ENCODE data around the gene PLA2G2F.

PLA2G2F gene

DNA sequence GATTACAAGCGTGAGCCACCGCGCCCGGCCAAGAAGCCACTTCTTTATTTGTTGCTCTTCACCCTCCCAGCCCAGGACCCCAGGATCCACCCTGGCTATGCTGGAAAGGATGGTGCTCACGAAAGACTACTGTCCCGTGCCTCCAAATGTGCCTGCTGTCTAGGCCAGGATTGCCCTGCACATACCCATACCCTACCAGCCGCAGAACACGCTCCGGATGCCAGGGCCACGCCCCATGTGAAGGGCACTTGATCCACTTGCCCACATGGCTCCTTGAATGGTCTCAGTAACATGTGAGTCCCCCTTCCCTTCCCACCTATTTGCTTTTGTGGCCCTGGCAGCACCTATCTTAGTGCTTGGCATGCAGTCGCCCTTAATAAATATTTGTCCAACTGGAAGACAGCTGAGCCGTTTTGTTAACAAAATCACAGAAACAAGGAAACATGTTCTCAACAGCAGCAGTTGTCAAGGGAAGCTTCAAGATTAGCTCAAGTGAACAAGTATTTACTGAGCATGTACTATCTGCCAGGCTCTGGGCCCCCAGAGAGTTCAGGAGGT lies 33.0 kb downstream of the PLA2G2F start:
- DNase-seq (ENCODE audit: low read depth) = no peak

DNA sequence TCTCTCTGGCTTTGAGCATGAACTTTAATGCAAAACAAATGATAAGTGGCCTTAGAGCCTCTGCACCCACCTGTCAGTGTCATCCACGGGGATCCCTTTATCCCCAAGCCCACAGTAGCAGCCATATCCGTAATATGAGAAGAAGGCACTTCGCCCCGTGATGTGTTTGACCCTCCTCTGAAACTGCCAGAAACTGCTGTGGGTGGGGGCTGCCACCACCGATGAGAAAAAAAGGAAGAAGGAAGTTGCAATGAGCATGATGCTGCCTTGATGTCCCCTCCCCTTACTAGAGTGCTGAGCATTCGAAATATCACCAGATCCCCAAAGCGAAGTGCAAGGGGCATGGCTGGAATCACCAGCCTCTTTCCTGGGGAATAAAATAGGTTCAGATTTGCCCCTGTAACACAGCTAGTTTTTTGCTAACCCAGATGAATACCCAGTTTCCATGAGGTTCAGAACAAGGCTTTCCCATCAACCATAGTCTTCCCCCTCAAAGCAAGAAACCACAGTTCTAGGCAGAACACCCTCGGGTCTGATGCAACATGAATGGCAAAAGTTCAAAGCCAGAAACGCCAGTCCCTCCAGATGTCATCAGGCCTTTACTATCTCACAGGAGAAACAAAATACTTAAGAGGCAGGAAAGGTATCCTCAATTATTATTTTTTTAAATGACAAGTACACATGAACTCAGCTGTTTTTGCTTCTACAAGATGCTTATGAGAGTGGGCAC lies 36.0 kb downstream of the PLA2G2F start:
- DNase-seq (ENCODE audit: low read depth) = no peak

DNA sequence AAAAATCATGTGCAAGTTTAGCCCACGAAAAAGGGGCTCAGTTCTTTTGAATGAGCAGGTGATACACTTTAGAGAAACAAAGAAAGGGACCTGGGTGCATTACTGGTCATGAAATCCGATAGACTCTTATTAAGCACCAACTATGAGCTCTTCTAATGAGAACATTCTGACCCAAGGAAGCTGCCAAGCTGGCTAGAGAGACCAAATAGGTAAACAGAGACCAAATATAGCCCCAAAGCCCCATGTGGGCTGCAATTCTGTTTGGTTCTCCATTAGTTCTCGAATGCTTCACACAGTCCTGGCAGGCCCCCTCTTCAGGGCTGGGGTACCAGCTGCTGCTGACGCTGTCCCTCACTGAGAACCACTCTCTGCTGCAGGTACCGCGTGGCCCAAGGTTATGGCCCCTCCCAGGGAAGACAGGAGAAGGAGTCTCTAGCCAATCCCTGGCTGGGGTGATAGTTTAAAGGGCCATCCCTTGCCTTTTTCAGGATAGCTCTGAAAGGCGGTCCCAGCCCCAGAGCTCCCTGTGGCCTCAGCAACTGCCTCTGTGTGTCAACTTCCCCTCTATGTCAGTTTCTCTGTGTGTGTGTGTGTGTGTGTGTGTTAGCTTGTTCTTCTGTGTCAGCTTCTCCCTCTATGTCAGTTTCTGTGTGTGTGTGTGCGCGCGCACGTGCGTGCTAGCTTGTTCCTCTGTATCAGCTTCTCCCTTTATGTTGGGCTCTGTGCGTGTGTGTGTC lies 39.7 kb downstream of the PLA2G2F start:
- DNase-seq (ENCODE audit: low read depth) = no peak

DNA sequence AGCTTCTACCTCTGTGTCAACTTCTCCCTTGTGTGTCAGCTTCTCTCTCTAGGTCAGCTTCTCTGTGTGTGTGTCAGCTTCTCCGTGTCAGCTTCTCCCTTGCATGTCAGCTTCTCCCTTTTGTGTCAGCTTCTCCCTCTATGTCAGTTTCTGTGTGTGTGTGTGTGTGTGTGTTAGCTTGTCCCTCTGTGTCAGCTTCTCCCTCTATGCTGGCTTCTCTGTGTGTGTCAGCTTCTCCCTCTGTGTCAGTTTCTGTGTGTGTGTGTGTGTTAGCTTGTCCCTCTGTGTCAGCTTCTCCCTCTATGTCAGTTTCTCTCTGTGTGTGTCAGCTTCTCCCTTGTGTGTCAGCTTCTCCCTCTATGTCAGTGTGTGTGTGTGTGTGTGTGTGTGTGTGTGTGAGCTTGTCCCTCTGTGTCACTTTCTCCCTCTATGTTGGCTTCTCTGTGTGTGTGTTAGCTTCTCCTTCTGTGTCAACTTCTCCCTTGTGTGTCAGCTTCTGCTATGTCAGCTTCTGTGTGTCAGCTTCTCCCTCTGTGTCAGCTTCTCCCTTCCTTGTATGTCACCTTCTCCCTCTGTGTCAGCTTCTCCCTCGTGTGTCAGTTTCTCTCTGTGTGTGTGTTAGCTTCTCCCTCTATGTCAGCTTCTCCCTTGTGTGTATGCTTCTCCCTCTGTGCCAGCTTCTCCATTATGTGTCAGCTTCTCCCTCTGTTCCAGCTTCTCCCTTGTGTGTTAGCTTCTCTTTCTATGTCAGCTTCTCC lies 40.4 kb downstream of the PLA2G2F start:
- DNase-seq (ENCODE audit: low read depth) = no peak

DNA sequence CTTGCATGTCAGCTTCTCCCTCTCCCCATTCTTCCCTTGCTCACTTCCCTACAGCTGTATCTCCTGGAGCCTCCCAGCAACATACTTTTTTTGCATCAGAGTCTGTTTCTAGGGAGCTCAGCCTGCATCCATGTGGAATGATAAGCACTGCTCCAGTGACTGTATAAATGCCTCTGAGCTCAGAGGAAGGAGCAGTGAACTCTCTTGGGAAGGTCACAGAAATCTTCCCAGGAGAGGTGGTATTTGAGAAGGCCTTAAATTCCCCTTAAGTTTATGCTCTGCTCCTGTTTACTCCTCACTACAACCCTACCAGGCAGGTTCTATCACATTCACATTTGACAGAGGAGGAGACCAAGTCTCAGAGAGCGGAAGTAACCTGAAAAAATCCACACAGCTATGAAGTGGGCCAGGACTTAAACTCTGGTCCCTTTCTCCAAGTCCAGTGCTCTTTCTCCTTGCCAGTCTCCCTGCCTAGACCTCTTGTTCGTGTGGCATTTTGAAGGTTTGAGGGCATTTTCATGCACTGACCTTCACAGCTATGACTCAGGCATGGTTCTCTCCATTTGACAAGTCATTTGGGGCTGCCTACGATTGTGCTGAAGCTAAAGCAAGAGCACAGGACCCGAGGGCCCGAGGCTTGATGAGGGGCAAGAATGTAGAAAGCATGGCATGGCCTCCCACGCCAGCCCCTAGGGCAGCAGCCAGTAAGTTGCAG lies 41.2 kb downstream of the PLA2G2F start:
- no peak for DNase-seq (ENCODE audit: low read depth)

DNA sequence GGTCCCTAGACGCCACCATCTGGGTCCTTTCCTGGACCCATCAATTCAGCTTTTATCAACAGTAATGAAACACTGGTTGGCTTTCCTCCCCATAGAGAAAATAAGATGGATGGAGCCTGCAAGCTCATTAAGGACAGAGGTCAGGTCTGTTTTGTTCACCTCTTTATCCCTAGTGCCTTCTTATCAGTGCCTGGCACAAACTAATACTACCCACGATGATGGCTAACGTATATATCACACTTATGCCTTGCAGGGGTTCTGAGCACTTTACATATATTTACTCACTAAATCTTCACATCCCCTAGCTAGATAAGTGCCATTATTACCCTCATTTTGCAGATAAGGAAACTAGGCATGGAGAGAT lies 41.7 kb downstream of the PLA2G2F start:
- DNase-seq (ENCODE audit: low read depth) = no peak

DNA sequence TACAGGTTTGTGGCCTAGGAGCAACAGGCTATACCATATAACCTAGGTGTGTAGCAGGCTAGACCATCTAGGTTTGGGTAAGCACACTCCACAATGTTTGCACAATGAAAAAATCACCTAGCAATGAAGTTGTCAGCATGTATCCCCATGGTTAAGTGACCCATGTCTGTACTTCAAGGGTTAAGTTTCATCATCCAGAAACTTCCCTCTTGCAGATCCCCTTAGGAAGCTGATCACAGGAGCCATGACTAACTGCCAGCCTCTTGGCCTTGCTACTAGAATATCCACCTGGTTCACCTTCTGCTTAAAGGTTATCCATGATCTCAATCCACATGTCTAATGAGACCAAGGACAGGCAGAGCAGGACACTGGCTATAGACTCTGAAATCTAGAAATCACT lies 43.3 kb downstream of the PLA2G2F start:
- no peak for DNase-seq (ENCODE audit: low read depth)

DNA sequence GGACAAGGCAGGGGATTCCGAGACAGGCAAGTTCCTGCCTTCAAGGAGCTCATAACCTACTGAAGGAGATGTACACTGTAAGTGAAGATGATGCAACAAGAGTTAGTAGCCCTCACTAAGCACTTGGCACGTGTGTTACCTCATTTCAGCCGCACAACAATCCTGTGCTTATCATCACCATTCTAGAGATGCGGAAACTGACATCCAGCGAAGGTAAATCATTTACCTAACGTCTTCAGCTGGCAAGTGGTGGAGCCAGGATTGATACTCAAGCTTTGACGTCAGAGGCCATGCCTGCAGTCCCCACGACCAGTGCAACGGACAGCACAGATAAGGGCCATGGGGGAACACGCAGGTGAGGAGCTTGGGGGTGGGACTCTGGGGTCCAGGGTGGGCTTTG lies 43.9 kb downstream of the PLA2G2F start:
- DNase-seq (ENCODE audit: low read depth) = no peak

DNA sequence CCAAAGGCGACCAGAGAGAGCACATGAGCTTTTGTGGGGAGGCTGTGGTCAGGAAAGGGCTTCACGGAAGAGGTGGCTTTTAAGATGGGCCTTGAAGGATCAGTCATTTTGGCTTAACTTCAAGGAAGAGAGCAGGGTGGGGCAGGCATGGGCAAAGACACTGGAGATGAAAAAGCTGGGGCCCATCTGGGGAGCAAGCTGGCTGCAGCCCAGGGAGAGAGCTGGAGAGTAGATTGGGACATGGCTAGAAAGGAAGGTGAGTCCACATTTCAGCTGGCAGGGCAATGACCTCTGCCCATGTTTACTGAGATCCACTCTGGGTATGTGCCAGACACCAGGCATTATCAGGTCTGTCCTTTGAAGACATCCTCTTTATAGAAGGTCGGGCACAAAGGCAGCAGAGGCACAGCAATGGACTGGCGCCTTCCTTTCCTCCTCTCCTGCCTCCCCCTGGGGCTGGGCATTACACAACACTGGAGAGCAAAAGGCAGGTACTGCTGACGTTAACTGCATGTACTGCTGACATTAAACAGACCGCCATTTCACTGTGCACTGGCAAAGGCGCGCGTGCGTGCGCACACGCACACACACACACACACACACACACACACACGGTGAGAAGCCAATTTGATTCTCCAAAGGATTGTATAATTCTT lies 44.6 kb downstream of the PLA2G2F start:
- DNase-seq (ENCODE audit: low read depth) = no peak

DNA sequence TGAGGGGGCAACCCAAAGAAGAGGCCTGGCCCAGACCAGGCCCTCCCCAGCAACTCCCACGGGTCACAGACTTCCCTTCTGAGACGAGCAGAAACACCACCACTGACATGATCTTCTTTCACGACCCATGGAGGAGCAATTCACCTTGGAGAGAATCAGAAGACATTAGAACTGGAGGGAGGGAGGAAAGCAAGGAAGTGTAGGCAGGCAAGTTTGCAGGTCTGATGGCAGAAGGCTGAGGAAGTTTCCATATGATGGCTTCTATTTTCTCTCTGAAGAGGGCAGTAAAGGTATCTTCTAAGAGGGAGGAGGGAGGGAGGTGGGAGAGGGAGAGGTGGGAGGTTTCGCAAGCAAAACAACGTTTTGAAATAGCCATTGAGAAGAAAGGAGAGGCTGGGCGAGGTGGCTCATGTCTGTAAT lies 45.4 kb downstream of the PLA2G2F start:
- no peak for DNase-seq (ENCODE audit: low read depth)

DNA sequence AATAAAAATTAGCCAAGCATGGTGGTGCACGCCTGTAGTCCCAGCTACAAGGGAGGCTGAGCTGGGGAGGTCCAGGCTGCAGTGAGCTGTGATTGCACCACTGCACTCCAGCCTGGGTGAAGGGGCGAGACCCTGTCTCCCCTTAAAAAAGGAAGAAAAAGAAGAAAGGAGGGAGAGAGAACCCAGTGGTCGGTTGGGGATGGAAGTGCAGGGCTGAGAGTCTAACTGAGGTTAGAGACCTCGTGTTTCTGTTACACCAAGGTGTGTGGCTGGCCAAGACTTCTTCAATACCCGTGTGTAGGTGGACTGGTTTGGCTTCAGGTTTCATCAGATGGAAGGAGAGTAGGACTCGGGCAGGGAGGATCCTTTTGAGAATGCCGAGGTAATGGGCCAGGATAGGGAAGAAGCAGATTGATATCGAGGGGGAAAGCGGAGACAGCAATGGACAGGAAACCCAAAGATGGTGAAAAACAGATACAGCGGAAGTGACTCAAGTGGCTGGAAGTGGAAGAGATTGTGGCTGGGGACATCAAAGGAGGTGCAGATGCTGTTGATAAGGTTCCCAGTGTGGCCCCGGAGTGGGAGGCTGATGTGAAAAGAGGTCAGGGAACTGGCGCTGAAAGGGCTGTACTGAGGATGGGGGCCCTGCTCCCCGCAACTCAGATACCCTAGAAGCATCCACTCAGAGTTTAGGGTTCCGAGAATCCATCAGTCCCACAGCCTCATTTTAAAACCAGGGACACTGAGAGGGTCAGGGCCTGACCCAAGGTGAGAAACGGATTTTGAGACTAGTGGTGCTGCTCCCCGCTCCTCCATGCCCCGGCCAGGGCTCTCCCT lies 46.1 kb downstream of the PLA2G2F start:
- no peak for DNase-seq (ENCODE audit: low read depth)

DNA sequence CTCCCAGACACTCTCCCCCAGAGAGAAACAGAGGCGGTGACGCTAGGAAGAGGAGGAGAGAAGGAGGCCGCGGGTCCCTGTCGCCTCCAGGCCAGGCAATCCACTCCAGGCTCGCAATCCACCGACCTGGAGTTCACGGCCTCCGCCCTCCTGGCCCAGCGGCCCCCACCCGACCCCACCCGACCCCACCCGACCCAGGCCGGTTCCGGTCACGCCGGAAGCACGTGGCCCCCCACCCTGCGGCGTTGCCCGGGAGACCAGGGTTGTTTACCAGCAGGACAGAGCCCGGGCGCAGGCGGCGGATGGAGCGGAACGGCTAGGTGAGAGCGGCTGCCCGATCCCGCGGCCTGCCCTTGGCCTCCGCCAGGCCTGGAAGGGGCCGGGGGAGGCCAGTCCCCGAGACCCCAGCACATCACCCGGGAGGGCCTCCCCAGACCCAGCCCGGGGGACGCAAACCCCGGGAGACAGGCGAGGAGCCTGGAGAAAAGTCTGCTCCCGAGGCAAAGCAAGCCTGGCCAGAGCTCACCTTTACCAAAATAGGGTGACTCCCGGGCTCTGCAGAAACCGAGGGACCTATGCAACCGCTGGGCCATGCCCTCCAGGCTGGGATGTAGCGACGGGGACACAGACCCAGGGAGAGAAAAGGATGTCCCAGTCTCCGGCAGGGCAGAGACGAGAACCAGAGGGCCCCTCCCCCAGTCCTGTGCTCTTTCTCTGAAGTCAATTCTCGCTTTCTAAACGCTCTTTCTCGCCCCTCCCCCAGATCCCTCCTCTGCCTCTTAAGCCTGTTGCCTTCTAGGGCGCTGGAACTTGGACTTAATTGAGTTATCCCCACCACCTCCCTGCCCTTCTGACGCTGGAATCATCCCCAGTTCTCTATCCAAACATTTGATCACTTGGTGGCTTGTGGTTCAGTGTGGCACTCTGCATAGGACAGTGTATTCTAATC lies 47.0 kb downstream of the PLA2G2F start, which contains the start of the genes PLA2G2C and UBXN10:
PLA2G2C (minus strand) TSS at position 685 of the 949 bp plus-strand sequence. CDS start 9,155 bp downstream, outside the sequence.
UBXN10 (plus strand) TSS at position 263 of the 949 bp plus-strand sequence. CDS start 4,466 bp downstream, outside the sequence.
- DNase-seq (ENCODE audit: low read depth) = no peak

DNA sequence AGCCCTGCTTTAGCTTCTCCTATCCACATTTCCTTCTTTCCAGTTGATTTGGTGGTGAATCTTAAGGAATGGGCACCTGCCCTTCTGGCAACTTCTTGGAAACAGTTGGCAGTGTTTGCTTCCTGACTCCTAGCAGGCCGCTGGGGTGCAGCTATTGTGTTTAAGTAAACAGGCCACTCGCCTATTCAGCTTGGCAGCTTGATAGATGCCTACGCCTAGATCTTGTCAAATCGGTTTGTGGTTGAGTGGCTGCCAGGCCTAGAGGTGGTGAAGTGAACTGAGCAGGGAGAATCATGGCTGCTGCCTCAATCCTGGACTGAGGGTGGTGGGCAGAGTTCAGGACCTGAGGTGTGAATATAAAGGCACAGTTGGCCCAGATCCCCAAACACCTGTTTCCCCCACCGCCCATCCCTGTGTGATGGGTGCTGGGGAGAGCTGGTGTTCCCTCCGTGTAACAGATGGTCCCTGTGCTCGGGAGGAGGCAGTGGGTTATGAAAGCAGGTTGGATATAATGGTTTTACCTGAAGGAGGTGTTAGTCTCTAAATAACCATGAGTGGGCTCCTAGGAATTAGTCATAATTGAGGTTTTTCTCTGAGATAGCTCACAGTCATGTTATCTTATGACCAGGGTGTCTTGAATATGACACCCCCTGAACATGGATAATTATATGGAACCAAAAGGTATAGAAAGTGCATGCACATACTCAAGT lies 48.1 kb downstream of the PLA2G2F start:
- DNase-seq (ENCODE audit: low read depth) = no peak

DNA sequence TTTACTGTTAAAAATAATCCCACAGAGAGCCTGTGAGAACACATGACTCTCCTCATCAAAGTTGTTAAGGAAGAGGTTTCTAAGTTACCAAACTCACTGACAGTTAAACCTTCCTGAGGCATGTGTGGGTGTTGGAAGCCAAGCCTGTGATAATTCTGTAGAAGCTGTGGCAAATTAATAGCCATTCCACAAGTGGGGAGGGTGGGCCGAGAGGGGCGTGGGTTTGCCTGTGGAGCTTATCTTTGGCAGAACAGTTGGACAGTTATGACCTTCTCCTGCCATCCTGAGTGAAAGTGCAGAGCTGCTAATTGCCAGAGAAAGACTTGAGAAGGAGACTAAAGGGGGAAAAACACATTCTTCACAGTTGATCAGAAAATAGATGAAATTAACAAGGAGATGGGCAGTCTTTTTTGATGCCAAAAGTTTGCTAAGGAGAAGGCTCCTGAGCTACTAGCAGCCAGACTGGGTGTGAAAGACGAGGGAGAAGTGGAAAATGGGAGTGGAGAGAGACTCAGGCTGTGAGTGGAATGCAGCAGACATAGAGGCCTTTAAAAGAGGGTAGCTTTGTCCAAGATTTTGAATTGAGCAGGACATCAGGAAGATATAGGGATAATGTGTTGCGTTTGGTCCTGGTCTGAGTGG lies 48.8 kb downstream of the PLA2G2F start:
- DNase-seq (ENCODE audit: low read depth) = no peak

DNA sequence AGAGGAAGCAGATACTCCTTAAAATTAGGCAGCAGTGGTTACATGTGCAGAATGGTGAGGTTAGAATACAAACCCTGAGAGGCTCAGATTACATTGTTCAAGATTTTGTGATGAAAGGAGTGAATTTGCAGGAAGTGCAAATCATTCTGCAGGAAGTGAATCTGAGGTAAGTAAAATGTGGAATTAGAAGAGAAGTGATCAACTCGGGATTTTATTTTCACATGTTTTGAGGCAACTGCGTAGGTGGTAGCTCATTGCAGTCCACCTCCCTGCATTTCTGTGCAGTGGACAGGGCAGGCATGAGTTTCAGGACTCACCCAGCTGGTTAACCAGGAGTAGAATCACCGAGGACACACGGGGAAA lies 49.3 kb downstream of the PLA2G2F start:
- no peak for DNase-seq (ENCODE audit: low read depth)

DNA sequence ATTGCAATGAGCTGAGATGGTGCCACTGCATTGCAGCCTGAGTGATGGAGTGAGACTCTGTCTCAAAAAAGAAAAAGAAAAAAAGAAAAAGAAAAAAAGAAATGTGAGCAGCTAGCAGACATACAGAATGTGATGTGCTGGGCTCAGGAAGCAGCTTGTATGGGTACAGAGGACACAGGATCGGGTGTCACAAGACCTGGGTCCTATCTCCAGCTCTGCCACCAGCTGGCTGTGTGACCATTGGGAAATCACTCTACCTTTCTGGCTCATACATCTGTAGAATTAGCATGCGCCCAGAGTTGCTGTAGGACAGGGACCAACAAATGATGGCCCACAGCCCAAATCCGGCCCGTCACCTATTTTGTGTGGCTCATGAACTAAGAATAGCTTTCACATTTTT lies 50.5 kb downstream of the PLA2G2F start:
- DNase-seq (ENCODE audit: low read depth) = no peak

DNA sequence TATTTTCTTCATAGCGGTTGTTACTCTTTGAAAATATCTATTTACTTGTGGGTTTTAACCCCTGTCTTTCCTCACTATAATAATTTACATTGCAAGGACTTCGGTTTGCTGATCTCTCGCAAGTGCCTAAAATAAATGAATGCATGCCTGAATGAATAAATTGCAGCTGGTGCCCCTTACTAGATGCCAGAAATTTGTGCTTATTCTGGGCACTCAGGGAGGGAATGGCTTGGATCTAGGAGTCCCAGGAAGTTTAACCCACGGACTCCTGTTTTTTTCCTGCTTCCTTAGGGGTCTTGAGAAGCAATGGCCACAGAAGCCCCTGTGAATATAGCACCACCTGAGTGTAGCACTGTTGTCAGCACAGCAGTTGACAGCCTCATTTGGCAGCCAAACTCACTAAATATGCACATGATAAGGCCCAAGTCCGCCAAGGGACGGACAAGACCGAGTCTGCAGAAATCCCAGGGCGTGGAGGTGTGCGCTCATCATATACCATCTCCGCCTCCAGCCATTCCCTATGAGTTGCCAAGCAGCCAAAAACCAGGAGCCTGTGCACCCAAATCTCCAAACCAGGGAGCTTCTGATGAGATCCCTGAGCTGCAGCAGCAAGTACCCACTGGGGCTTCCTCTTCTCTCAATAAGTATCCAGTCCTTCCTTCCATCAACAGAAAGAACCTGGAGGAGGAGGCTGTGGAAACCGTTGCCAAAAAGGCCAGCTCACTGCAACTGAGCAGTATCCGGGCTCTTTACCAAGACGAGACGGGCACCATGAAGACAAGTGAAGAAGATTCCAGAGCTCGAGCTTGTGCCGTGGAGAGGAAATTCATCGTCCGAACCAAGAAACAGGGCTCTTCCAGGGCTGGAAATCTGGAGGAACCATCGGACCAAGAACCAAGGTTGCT lies 51.4 kb downstream of the PLA2G2F start:
- no peak for DNase-seq (ENCODE audit: low read depth)

All from fibroblast of gingiva (primary cell).